ENCODE results near the gene LAG3.

The LAG3 gene

GRCh38 chr12:6772726-6773589 lies 638 bp downstream of the LAG3 start:
- TF ChIP-seq TAF1 (IDR thresholded peaks at IDR 0.05; ENCODE audit: borderline replicate concordance, insufficient read depth, low read length) = no peak
- TF ChIP-seq REST (IDR thresholded peaks at IDR 0.05; ENCODE audit: insufficient read depth in 1 of 2, low read depth in 2 of 2, low read length in 2 of 2) = no peak
- no peak for TF ChIP-seq POLR2AphosphoS5 (IDR thresholded peaks at IDR 0.05; ENCODE audit: low read depth, low read length)
- no peak for TF ChIP-seq SIN3A (IDR thresholded peaks at IDR 0.05; ENCODE audit: borderline replicate concordance, insufficient read depth, low read length)
- TF ChIP-seq FOXP2 (optimal IDR thresholded peaks at IDR 0.05; ENCODE audit: borderline replicate concordance, extremely low read depth, extremely low read length, insufficient read depth) = no peak

DNA sequence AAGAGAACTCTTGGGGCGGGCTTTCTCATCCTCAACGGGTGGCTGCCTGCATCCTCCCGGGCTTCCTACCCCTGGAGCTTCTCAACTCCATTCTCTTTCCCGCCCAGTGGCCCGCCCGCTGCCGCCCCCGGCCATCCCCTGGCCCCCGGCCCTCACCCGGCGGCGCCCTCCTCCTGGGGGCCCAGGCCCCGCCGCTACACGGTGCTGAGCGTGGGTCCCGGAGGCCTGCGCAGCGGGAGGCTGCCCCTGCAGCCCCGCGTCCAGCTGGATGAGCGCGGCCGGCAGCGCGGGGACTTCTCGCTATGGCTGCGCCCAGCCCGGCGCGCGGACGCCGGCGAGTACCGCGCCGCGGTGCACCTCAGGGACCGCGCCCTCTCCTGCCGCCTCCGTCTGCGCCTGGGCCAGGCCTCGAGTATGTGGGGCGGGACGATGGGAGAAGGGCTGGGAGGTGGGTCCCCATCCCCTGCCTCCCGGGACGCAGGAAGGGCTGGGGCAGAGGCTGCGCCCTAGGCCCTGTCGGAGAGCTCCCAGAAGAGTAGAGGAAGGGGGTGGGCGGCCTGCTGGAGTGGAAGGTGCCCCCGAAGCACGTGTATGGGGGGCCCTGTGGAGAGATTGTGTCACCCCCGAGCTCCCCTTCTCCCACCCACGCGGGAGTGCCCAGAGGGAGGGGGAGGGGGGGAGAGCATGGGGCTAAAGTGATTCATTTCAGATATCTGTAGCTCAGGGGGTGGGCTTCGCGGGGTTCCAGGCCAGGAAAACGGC lies 1.5 kb downstream of the LAG3 start:
- TF ChIP-seq FOXP2 (optimal IDR thresholded peaks at IDR 0.05; ENCODE audit: borderline replicate concordance, extremely low read depth, extremely low read length, insufficient read depth) (no peak), SIN3A (IDR thresholded peaks at IDR 0.05; ENCODE audit: borderline replicate concordance, insufficient read depth, low read length) (no peak), TAF1 (IDR thresholded peaks at IDR 0.05; ENCODE audit: borderline replicate concordance, insufficient read depth, low read length) (no peak), REST (IDR thresholded peaks at IDR 0.05; ENCODE audit: insufficient read depth in 1 of 2, low read depth in 2 of 2, low read length in 2 of 2) (no peak), POLR2AphosphoS5 (IDR thresholded peaks at IDR 0.05; ENCODE audit: low read depth, low read length) (no peak)

DNA sequence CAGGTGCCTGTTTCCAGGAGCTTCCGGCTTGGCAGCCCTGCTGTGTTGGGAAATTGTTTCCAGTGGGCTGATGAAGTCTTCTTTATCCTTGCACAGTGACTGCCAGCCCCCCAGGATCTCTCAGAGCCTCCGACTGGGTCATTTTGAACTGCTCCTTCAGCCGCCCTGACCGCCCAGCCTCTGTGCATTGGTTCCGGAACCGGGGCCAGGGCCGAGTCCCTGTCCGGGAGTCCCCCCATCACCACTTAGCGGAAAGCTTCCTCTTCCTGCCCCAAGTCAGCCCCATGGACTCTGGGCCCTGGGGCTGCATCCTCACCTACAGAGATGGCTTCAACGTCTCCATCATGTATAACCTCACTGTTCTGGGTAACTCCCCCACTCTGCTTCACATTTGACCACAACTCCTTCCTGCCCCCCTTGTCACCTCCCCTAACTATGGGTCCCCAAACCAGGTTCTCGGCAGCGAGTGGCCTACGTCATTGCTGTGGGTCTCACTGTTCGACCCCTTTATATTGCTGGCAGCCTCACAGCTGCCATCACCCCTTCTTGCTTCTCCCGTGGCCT lies 2.3 kb downstream of the LAG3 start:
- TF ChIP-seq TAF1 (IDR thresholded peaks at IDR 0.05; ENCODE audit: borderline replicate concordance, insufficient read depth, low read length) (no peak), POLR2AphosphoS5 (IDR thresholded peaks at IDR 0.05; ENCODE audit: low read depth, low read length) (no peak), FOXP2 (optimal IDR thresholded peaks at IDR 0.05; ENCODE audit: borderline replicate concordance, extremely low read depth, extremely low read length, insufficient read depth) (no peak), SIN3A (IDR thresholded peaks at IDR 0.05; ENCODE audit: borderline replicate concordance, insufficient read depth, low read length) (no peak), REST (IDR thresholded peaks at IDR 0.05; ENCODE audit: insufficient read depth in 1 of 2, low read depth in 2 of 2, low read length in 2 of 2) (no peak)

- TF ChIP-seq POLR2AphosphoS5 (IDR thresholded peaks at IDR 0.05; ENCODE audit: low read depth, low read length) = no peak
- TF ChIP-seq FOXP2 (optimal IDR thresholded peaks at IDR 0.05; ENCODE audit: borderline replicate concordance, extremely low read depth, extremely low read length, insufficient read depth) = no peak
- no peak for TF ChIP-seq TAF1 (IDR thresholded peaks at IDR 0.05; ENCODE audit: borderline replicate concordance, insufficient read depth, low read length)
- TF ChIP-seq REST (IDR thresholded peaks at IDR 0.05; ENCODE audit: insufficient read depth in 1 of 2, low read depth in 2 of 2, low read length in 2 of 2) = no peak
- TF ChIP-seq SIN3A (IDR thresholded peaks at IDR 0.05; ENCODE audit: borderline replicate concordance, insufficient read depth, low read length) = no peak
These were observed 3.2 kb downstream of the LAG3 start for GRCh38 chr12:6775185-6776174.
